Raji (cell line): ENCODE measurements around the gene NMNAT1.
A peak's percentile ranks its signal among the peaks of the same experiment; 100 is the strongest.

ENCODE experiments used
- POLR2A ChIP-seq: IDR thresholded peaks from 2 replicates; pipeline ENCODE4 v1.6.1; 2011; ENCODE audit warnings: low read depth, low read length, control low read depth; ENCODE audit not compliant: insufficient read depth

NMNAT1 gene

GRCh38 chr1:9942939-9943788, at the start of gene NMNAT1, which contains the start of gene LZIC:
TSS of gene NMNAT1 (plus strand) at chr1:9943475. CDS start at chr1:9972074, 28,599 bp downstream.
TSS of gene LZIC (minus strand) at chr1:9943391. CDS start at chr1:9936619, 6,772 bp downstream.
- TF ChIP-seq POLR2A = peak; percentile 97

GRCh38 chr1:9894115-9894514, 49.2 kb upstream of the NMNAT1 start:
- no peak for TF ChIP-seq POLR2A

GRCh38 chr1:9900142-9901043, 42.9 kb upstream of the NMNAT1 start:
- TF ChIP-seq POLR2A = no peak

- TF ChIP-seq POLR2A = no peak
Measured at GRCh38 chr1:9901148-9902059, 41.9 kb upstream of the NMNAT1 start.

GRCh38 chr1:9902060-9902452, 41.2 kb upstream of the NMNAT1 start:
- TF ChIP-seq POLR2A = no peak

- TF ChIP-seq POLR2A = no peak
Measured at GRCh38 chr1:9903801-9904527, 39.3 kb upstream of the NMNAT1 start.

GRCh38 chr1:9904596-9904995, 38.7 kb upstream of the NMNAT1 start:
- no peak for TF ChIP-seq POLR2A

GRCh38 chr1:9905010-9905409, 38.3 kb upstream of the NMNAT1 start:
- no peak for TF ChIP-seq POLR2A

- no peak for TF ChIP-seq POLR2A
Measured at GRCh38 chr1:9906466-9906865, 36.8 kb upstream of the NMNAT1 start.

GRCh38 chr1:9907441-9907840, 35.8 kb upstream of the NMNAT1 start:
- no peak for TF ChIP-seq POLR2A

- no peak for TF ChIP-seq POLR2A
Measured at GRCh38 chr1:9908871-9909233, 34.4 kb upstream of the NMNAT1 start.

GRCh38 chr1:9909234-9910046, 33.8 kb upstream of the NMNAT1 start:
- no peak for TF ChIP-seq POLR2A

GRCh38 chr1:9910076-9910422, 33.2 kb upstream of the NMNAT1 start, which contains the start of gene CTNNBIP1:
TSS of gene CTNNBIP1 (minus strand) at chr1:9910269. CDS start at chr1:9872064, 38,205 bp downstream.
- TF ChIP-seq POLR2A = no peak
